Sigmoid colon (tissue), 7 donors: ENCODE data around the gene SYNRG. TPM values are rescaled to one million over a fixed set of nuclear protein-coding genes. Genes with fewer than 3 reads are reported as not detected.

Experiments used
- DNase-seq: peaks from one replicate; pipeline ENCODE4 v3.0.0-alpha.2; 2019
- H3K27ac ChIP-seq, 4 donors: fragments of 200-600 bp; sonication (generic); one replicate each; pipeline ENCODE4 v1.5.1; 2016 to 2019; ENCODE audit warnings: mild to moderate bottlenecking in 1 of 4
- H3K27me3 ChIP-seq, 3 donors: fragments of 200-600 bp; sonication (generic); one replicate each; pipeline ENCODE4 v1.5.1; 2019; ENCODE audit warnings: mild to moderate bottlenecking in 1 of 3
- H3K36me3 ChIP-seq, 4 donors: fragments of 200-600 bp; sonication (generic); one replicate each; pipeline ENCODE4 v1.5.1; 2016 to 2019
- H3K4me1 ChIP-seq, 4 donors: fragments of 200-600 bp; sonication (generic); one replicate each; pipeline ENCODE4 v1.5.1; 2017 to 2019
- H3K4me3 ChIP-seq, 4 donors: fragments of 200-600 bp; sonication (generic); one replicate each; pipeline ENCODE4 v1.5.1; 2017 to 2019; ENCODE audit warnings: mild to moderate bottlenecking in 2 of 4, moderate library complexity in 1 of 4
- H3K9me3 ChIP-seq, 4 donors: fragments of 200-600 bp in 3 of 4; sonication (generic) in 3 of 4; one replicate each; pipeline versions ENCODE4 v1.5.1 to v1.6.1; 2013 to 2019
- EP300 ChIP-seq, 4 donors: sonication (generic); formaldehyde crosslinking; IDR thresholded peaks; one replicate each; pipeline ENCODE4 v1.6.1; 2017; ENCODE audit warnings: antibody characterized with exemption in 4 of 4
- POLR2A ChIP-seq, 2 donors: fragments of 450-650 bp; IDR thresholded peaks; one replicate each; pipeline ENCODE4 v1.6.1; 2016; ENCODE audit warnings: antibody characterized with exemption in 2 of 2, mild to moderate bottlenecking in 2 of 2, moderate library complexity in 2 of 2
- POLR2AphosphoS5 ChIP-seq, 4 donors: sonication (generic); formaldehyde crosslinking; IDR thresholded peaks; one replicate each; pipeline ENCODE4 v1.6.1; 2017; ENCODE audit warnings: antibody characterized with exemption in 4 of 4
- WGBS, 2 donors: extraction: QIAGEN DNeasy Blood & Tissue Kit; methylation state at CpG; one replicate each; pipeline ENCODE4 v1.1.7; 2013; 5-methylcytosine and 5-hydroxymethylcytosine counted together
- intact Hi-C: fragments of 100-400 bp; cut with DNase I; formaldehyde crosslinking; loops from one replicate; pipeline ENCODE4 v1.15.1; 2023
- polyA plus RNA-seq, 3 donors: library from polyadenylated mRNA; stranded (reverse); fragments of 200-250 nt; gene quantifications; one replicate each; pipeline ENCODE4 v1.2.3, GENCODE V29; 2013
- total RNA-seq, 4 donors: library from RNA; depleted of rRNA; stranded (reverse); fragments of >200 nt; gene quantifications; one replicate each; pipeline ENCODE4 v1.1.0, GENCODE V29; 2016
- TF ChIP-seq, protein P1 (sequence below), 4 experiments: fragments of 450-650 bp in 3 of 4; fragments of 200-600 bp in 1 of 4; IDR thresholded peaks; one replicate each; pipeline ENCODE4 v1.5.1; 2016 to 2019; ENCODE audit warnings: antibody characterized with exemption in 4 of 4, mild to moderate bottlenecking in 3 of 4, moderate library complexity in 2 of 4
- donor health status: healthy with polysubstance abuse.
- donor health status: Bipolar disorder and iron deficiency.
- donor health status: healthy.

SYNRG gene
- total and polyA plus RNA-seq, 7 donors: 7.4 to 26.0 (median 18.9) TPM

DNA sequence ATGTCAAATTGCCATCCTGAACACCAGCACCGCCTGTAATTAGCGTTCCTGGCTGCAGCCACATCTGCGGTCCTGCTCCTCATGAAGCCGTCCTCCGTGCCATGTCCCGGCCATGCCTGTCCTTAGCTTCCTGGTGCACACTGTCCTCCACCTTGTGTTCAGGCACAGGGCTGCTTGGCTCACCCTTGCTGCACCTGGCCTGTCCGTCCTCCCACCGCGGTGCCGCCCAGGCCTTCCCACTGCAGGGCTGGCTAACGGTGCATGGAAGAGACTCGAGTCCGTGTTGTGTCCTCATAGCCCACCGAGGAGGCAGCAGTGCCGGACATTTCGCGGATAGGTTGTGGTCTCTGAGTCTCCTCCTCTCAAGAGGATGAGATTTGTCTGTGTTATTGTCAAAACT lies 99.2 kb downstream of the SYNRG start:
- Histone ChIP-seq H3K4me3 (no peak overlapping the region), H3K36me3 (peaks cover 4 to 30% (median 10%) of the 10 kb centered on the region in 4 donors), H3K4me1 (peaks cover 0 to 14% (median 10%) of the 10 kb centered on the region in 4 donors), H3K27ac (no peak overlapping the region), H3K9me3 (no peaks in the 10 kb centered on the region), H3K27me3 (no peaks in the 10 kb centered on the region)
- TF ChIP-seq EP300 (IDR thresholded peaks at IDR 0.05): no peak
- TF ChIP-seq POLR2AphosphoS5 (IDR thresholded peaks at IDR 0.05): no peak
- TF ChIP-seq, protein P1, sequence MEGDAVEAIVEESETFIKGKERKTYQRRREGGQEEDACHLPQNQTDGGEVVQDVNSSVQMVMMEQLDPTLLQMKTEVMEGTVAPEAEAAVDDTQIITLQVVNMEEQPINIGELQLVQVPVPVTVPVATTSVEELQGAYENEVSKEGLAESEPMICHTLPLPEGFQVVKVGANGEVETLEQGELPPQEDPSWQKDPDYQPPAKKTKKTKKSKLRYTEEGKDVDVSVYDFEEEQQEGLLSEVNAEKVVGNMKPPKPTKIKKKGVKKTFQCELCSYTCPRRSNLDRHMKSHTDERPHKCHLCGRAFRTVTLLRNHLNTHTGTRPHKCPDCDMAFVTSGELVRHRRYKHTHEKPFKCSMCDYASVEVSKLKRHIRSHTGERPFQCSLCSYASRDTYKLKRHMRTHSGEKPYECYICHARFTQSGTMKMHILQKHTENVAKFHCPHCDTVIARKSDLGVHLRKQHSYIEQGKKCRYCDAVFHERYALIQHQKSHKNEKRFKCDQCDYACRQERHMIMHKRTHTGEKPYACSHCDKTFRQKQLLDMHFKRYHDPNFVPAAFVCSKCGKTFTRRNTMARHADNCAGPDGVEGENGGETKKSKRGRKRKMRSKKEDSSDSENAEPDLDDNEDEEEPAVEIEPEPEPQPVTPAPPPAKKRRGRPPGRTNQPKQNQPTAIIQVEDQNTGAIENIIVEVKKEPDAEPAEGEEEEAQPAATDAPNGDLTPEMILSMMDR (IDR thresholded peaks at IDR 0.05): no peak
- TF ChIP-seq POLR2A (IDR thresholded peaks at IDR 0.05): no peak
- WGBS, 2 donors: 94 to 95% methylated on average over 17 of the region's 17 CpGs
- intact Hi-C loops: no loop called here
- no peak for DNase-seq

DNA sequence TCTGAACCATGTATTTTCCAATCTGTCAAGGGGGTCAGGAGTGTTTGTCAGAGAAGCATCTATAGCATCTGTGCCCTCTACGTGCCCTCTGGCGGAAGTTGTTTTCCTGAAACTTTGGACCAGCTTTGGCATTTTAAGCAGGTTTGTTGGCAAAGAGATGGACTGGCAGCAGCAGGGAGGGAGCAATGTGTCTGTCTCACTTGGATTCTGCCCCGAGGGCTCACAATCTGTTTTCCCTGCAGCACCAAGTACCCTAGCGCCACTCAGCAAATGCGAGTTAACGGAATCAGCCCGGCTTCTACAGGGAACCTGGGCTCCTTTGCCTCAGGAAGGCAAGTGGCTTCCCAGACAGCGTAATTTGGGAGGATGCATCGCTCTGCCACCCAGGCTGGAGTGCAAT lies 102.1 kb downstream of the SYNRG start:
- intact Hi-C loops: no loop called here
- Histone ChIP-seq H3K27ac (peak overlapping the region in 1 of 4 donors; percentile 37), H3K27me3 (no peaks in the 10 kb centered on the region)

DNA sequence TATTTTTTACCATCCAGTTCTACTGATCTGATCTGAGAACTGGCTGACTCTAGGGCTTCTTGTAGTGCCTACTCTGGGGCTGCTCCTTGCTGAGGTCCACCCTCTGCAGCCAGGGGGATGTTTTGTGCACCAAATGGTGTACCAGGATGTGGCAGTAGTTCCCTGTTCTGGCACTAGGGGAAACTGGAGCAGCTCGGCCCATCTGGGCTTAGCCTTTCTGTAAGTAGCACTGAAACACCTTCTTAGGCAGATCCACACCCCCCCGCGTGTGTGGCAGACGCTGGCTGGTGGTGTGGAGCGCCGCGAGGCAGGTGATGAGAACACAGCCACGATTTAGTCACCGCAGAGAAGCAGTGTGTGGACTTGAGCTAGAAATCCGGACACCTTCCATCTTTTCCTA lies 102.5 kb downstream of the SYNRG start:
- no peaks in the 10 kb centered on the region for H3K9me3 ChIP-seq
- TF ChIP-seq POLR2AphosphoS5 (IDR thresholded peaks at IDR 0.05) (no peak), EP300 (IDR thresholded peaks at IDR 0.05) (no peak), POLR2A (IDR thresholded peaks at IDR 0.05) (no peak)
- TF ChIP-seq, protein P1 (IDR thresholded peaks at IDR 0.05): peak in 3 of 4 experiments; percentile 21 to 45 (median 26)
- H3K27me3 ChIP-seq: no peaks in the 10 kb centered on the region
- peak overlapping the region in 1 of 4 donors; percentile 37 for H3K27ac ChIP-seq
- peaks cover 0 to 14% (median 10%) of the 10 kb centered on the region in 4 donors for H3K4me1 ChIP-seq
- H3K4me3 ChIP-seq: no peak overlapping the region
- intact Hi-C loops: no loop called here
- H3K36me3 ChIP-seq: no peaks in the 10 kb centered on the region
- WGBS, 2 donors: 77 to 79% methylated on average over 10 of the region's 10 CpGs
- DNase-seq: no peak

More for the DNA sequence above, 102.1 kb downstream of the SYNRG start:
- Histone ChIP-seq H3K9me3 (no peaks in the 10 kb centered on the region), H3K4me3 (no peak overlapping the region), H3K4me1 (peaks cover 0 to 14% (median 10%) of the 10 kb centered on the region in 4 donors), H3K36me3 (peaks cover 0 to 2% (median 2%) of the 10 kb centered on the region in 4 donors)
- TF ChIP-seq POLR2A (IDR thresholded peaks at IDR 0.05) (no peak), POLR2AphosphoS5 (IDR thresholded peaks at IDR 0.05) (no peak), EP300 (IDR thresholded peaks at IDR 0.05) (no peak)
- TF ChIP-seq, protein P1 (IDR thresholded peaks at IDR 0.05): no peak
- no peak for DNase-seq
- 96% methylated on average over 9 of the region's 9 CpGs for WGBS, 2 donors

DNA sequence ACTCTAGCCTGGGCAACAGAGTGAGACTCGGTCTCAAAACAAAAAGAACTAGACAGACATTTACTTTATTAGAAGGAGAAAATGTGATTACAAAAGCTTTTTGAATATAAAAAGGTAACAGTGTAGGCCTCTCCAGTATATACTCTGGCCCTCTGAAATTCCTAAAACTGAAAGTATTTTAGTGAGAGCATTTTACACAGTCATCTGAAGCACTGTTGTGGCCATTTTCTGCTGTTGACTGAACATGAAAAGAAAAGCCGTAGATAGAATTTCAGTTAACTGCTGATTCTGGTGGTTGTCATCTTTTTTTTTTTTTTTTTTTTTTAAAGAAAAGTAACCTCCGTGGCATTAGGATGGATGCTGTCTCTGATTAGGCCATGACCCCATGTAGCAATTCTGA lies 103.9 kb downstream of the SYNRG start:
- H3K4me3 ChIP-seq: no peak overlapping the region
- H3K27me3 ChIP-seq: no peaks in the 10 kb centered on the region
- no peak overlapping the region for H3K27ac ChIP-seq
- peaks cover 0 to 14% (median 12%) of the 10 kb centered on the region in 4 donors for H3K4me1 ChIP-seq
- DNase-seq: no peak
- H3K9me3 ChIP-seq: no peaks in the 10 kb centered on the region
- no peak for TF ChIP-seq POLR2A (IDR thresholded peaks at IDR 0.05)
- TF ChIP-seq, protein P1 (IDR thresholded peaks at IDR 0.05): no peak
- TF ChIP-seq POLR2AphosphoS5 (IDR thresholded peaks at IDR 0.05): no peak
- no peaks in the 10 kb centered on the region for H3K36me3 ChIP-seq
- intact Hi-C loops: no loop called here
- 91% methylated on average over 3 of the region's 3 CpGs for WGBS, 2 donors

DNA sequence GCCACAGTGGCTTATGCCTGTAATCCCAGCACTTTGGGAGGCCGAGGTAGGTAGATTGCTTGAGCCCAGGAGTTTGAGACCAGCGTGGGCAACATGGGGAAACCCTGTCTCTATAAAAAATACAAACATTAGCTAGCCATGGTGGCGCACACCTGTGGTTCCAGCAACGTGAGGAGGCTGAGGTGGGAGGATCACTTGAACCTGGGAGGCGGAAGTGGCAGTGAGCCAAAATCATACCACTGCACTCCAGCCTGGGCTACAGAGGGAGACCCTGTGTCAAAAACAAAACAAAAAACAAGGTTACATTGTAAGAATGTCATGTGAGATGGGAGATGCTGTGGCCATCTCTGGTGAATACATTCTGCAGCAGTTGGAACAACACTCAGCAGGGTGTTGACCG lies 106.1 kb downstream of the SYNRG start:
- WGBS, 2 donors: 96% methylated on average over 6 of the region's 6 CpGs
- Histone ChIP-seq H3K4me1 (peaks cover 0 to 14% (median 13%) of the 10 kb centered on the region in 4 donors), H3K27me3 (no peaks in the 10 kb centered on the region), H3K27ac (no peak overlapping the region), H3K4me3 (no peak overlapping the region), H3K36me3 (no peaks in the 10 kb centered on the region), H3K9me3 (no peaks in the 10 kb centered on the region)
- no peak for DNase-seq
- intact Hi-C loops: no loop called here
- no peak for TF ChIP-seq POLR2AphosphoS5 (IDR thresholded peaks at IDR 0.05)
- TF ChIP-seq, protein P1 (IDR thresholded peaks at IDR 0.05): no peak
- no peak for TF ChIP-seq EP300 (IDR thresholded peaks at IDR 0.05)
- no peak for TF ChIP-seq POLR2A (IDR thresholded peaks at IDR 0.05)
